Measurements from ENCODE around the gene CEP78. TPM values are rescaled to one million over a fixed set of nuclear protein-coding genes. Genes with fewer than 3 reads are reported as not detected.
A peak's percentile ranks its signal among the peaks of the same experiment; 100 is the strongest.

CEP78 gene
- total RNA-seq, 1 donor from 2014 or later: 21.5 TPM

DNA sequence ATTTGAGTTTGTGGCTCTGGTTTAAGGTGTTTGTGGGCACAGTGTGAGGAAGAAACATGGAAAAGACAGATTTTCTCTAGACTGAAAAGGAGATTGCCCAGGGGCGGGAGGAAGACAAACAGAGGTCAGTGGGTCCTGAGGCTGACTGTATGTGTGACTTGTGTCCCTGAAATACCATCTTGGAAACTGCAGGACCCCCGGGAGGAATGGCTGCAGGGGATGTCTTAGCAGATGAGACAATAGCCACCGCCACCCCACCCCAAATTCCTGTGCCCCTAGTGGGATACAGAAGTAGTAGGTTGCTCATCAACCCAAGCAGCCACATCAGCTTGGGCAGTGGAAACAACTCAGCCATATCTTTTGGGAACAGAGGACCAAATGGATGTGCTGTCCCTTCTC is 59.3 kb downstream of the CEP78 start:
- no peak for FAIRE-seq
- no peak overlapping the region for H3K9ac ChIP-seq (ENCODE audit: low read length)
- H3K4me1 ChIP-seq (ENCODE audit: insufficient read depth, low read length): peaks cover 8% of the 10 kb centered on the region
- DNase-seq (ENCODE audit: low read depth): no peak
- H2AFZ ChIP-seq (ENCODE audit: low read depth, low read length): no peak overlapping the region
- Mint-ChIP-seq H3K27ac (ENCODE audit: unreplicated experiment) (no peak overlapping the region), H3K4me3 (ENCODE audit: unreplicated experiment) (peak overlapping the region; percentile 4), H3K27me3 (ENCODE audit: low read depth, unreplicated experiment) (peaks cover 2% of the 10 kb centered on the region), H3K36me3 (ENCODE audit: low read depth, unreplicated experiment) (peaks cover 6% of the 10 kb centered on the region), H3K4me1 (ENCODE audit: low read depth, unreplicated experiment) (peaks cover 13% of the 10 kb centered on the region), H3K9me3 (ENCODE audit: unreplicated experiment) (no peaks in the 10 kb centered on the region)
- H3K9me3 ChIP-seq (ENCODE audit: insufficient read depth, low read depth, low read length): no peaks in the 10 kb centered on the region
- no peaks in the 10 kb centered on the region for H3K36me3 ChIP-seq (ENCODE audit: insufficient read depth, low read length)
- no peaks in the 10 kb centered on the region for H4K20me1 ChIP-seq (ENCODE audit: insufficient read depth, low read length)
- H3K4me3 ChIP-seq (ENCODE audit: insufficient read depth, low read depth, low read length): no peak overlapping the region
- peaks cover 8% of the 10 kb centered on the region for H3K79me2 ChIP-seq (ENCODE audit: insufficient read depth, low read length)
- no peak for TF ChIP-seq EZH2 (IDR thresholded peaks at IDR 0.05; ENCODE audit: insufficient read depth, low read length)
- no peak for TF ChIP-seq CTCF (IDR thresholded peaks at IDR 0.05; ENCODE audit: insufficient read depth, low read depth, low read length)
- no peak overlapping the region for H3K27ac ChIP-seq (ENCODE audit: low read depth, low read length)
- H3K27me3 ChIP-seq (ENCODE audit: insufficient read depth, low read length): no peaks in the 10 kb centered on the region
- H3K4me2 ChIP-seq (ENCODE audit: low read length): no peak overlapping the region

DNA sequence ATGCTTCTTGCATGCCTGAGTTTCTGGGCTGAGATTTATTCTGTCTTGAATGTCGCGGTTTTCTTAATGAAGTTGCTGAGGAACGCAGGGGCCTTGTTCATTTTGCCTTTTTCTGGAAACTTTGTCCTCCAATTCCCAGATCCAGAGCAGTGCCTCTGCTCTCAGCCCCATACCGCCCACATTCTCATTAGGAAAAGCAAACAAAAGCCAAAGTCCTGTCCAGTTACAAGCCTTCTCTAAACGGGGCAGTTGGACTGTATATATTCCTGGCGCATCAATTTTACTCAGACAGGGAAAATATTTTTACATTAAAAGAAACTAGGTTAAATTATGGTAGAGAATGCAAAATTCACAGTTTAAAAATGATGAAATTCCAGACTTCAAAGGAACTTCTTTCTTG is 59.9 kb downstream of the CEP78 start:
- peaks cover 8% of the 10 kb centered on the region for H3K4me1 ChIP-seq (ENCODE audit: insufficient read depth, low read length)
- no peaks in the 10 kb centered on the region for H3K27me3 Mint-ChIP-seq (ENCODE audit: low read depth, unreplicated experiment)
- peaks cover 8% of the 10 kb centered on the region for H3K36me3 Mint-ChIP-seq (ENCODE audit: low read depth, unreplicated experiment)
- H3K4me1 Mint-ChIP-seq (ENCODE audit: low read depth, unreplicated experiment): peaks cover 15% of the 10 kb centered on the region
- H3K4me3 ChIP-seq (ENCODE audit: insufficient read depth, low read depth, low read length): peak overlapping the region; percentile 79
- H3K79me2 ChIP-seq (ENCODE audit: insufficient read depth, low read length): peaks cover 10% of the 10 kb centered on the region
- peak overlapping the region; percentile 90 for H3K4me3 Mint-ChIP-seq (ENCODE audit: unreplicated experiment)
- H3K4me2 ChIP-seq (ENCODE audit: low read length): peak overlapping the region; percentile 99
- peak overlapping the region; percentile 99 for H3K27ac Mint-ChIP-seq (ENCODE audit: unreplicated experiment)
- DNase-seq (ENCODE audit: low read depth) (no peak), FAIRE-seq (no peak)
- peak overlapping the region; percentile 94 for H2AFZ ChIP-seq (ENCODE audit: low read depth, low read length)
- no peaks in the 10 kb centered on the region for H3K9me3 Mint-ChIP-seq (ENCODE audit: unreplicated experiment)
- no peaks in the 10 kb centered on the region for H3K36me3 ChIP-seq (ENCODE audit: insufficient read depth, low read length)
- no peaks in the 10 kb centered on the region for H4K20me1 ChIP-seq (ENCODE audit: insufficient read depth, low read length)
- TF ChIP-seq CTCF (IDR thresholded peaks at IDR 0.05; ENCODE audit: insufficient read depth, low read depth, low read length) (no peak), EZH2 (IDR thresholded peaks at IDR 0.05; ENCODE audit: insufficient read depth, low read length) (no peak)
- no peaks in the 10 kb centered on the region for H3K27me3 ChIP-seq (ENCODE audit: insufficient read depth, low read length)
- no peak overlapping the region for H3K27ac ChIP-seq (ENCODE audit: low read depth, low read length)
- no peaks in the 10 kb centered on the region for H3K9me3 ChIP-seq (ENCODE audit: insufficient read depth, low read depth, low read length)
- H3K9ac ChIP-seq (ENCODE audit: low read length): peak overlapping the region; percentile 83

- no peak for FAIRE-seq
- DNase-seq (ENCODE audit: low read depth): no peak
- H3K27me3 ChIP-seq (ENCODE audit: insufficient read depth, low read length): no peaks in the 10 kb centered on the region
- H4K20me1 ChIP-seq (ENCODE audit: insufficient read depth, low read length): no peaks in the 10 kb centered on the region
- Mint-ChIP-seq H3K4me3 (ENCODE audit: unreplicated experiment) (peak overlapping the region; percentile 90), H3K9me3 (ENCODE audit: unreplicated experiment) (no peaks in the 10 kb centered on the region), H3K27ac (ENCODE audit: unreplicated experiment) (peak overlapping the region; percentile 99), H3K27me3 (ENCODE audit: low read depth, unreplicated experiment) (no peaks in the 10 kb centered on the region), H3K4me1 (ENCODE audit: low read depth, unreplicated experiment) (peaks cover 17% of the 10 kb centered on the region), H3K36me3 (ENCODE audit: low read depth, unreplicated experiment) (peaks cover 8% of the 10 kb centered on the region)
- no peaks in the 10 kb centered on the region for H3K36me3 ChIP-seq (ENCODE audit: insufficient read depth, low read length)
- peak overlapping the region; percentile 46 for H3K27ac ChIP-seq (ENCODE audit: low read depth, low read length)
- H3K4me1 ChIP-seq (ENCODE audit: insufficient read depth, low read length): peaks cover 8% of the 10 kb centered on the region
- H3K4me2 ChIP-seq (ENCODE audit: low read length): peak overlapping the region; percentile 99
- peak overlapping the region; percentile 79 for H3K4me3 ChIP-seq (ENCODE audit: insufficient read depth, low read depth, low read length)
- H2AFZ ChIP-seq (ENCODE audit: low read depth, low read length): peak overlapping the region; percentile 94
- no peaks in the 10 kb centered on the region for H3K9me3 ChIP-seq (ENCODE audit: insufficient read depth, low read depth, low read length)
- TF ChIP-seq EZH2 (IDR thresholded peaks at IDR 0.05; ENCODE audit: insufficient read depth, low read length): no peak
- TF ChIP-seq CTCF (IDR thresholded peaks at IDR 0.05; ENCODE audit: insufficient read depth, low read depth, low read length): no peak
- peak overlapping the region; percentile 83 for H3K9ac ChIP-seq (ENCODE audit: low read length)
- peaks cover 10% of the 10 kb centered on the region for H3K79me2 ChIP-seq (ENCODE audit: insufficient read depth, low read length)
These were observed 60.5 kb downstream of the CEP78 start for GRCh38 chr9:78296201-78296892.
